Subcutaneous abdominal adipose tissue (tissue), 5 donors: ENCODE data around the gene SORBS2.

Experiments
- H3K27ac ChIP-seq: one replicate; pipeline ENCODE4 v1.7.0; 2013; ENCODE audit warnings: low read depth, mild to moderate bottlenecking, inconsistent platforms, low read length, moderate library complexity
- H3K27me3 ChIP-seq, 5 donors: one replicate each; pipeline ENCODE4 v1.7.0; 2013; ENCODE audit warnings: low read length in 5 of 5, inconsistent platforms in 1 of 5; ENCODE audit not compliant: control insufficient read depth in 5 of 5, insufficient read depth in 4 of 5
- H3K36me3 ChIP-seq, 5 donors: one replicate each; pipeline ENCODE4 v1.7.0; 2013; ENCODE audit warnings: low read length in 5 of 5; ENCODE audit not compliant: control insufficient read depth in 5 of 5, insufficient read depth in 5 of 5
- H3K4me1 ChIP-seq, 5 donors: one replicate each; pipeline ENCODE4 v1.7.0; 2013; ENCODE audit warnings: low read length in 5 of 5, mild to moderate bottlenecking in 3 of 5, moderate library complexity in 1 of 5; ENCODE audit not compliant: control insufficient read depth in 5 of 5, insufficient read depth in 5 of 5
- H3K4me3 ChIP-seq, 5 donors: one replicate each; pipeline ENCODE4 v1.7.0; 2013; ENCODE audit warnings: low read length in 5 of 5, low read depth in 1 of 5
- H3K9ac ChIP-seq, 5 donors: one replicate each; pipeline ENCODE4 v1.7.0; 2013; ENCODE audit warnings: low read length in 5 of 5, mild to moderate bottlenecking in 4 of 5, moderate library complexity in 3 of 5
- H3K9me3 ChIP-seq, 5 donors: one replicate each; pipeline ENCODE4 v1.7.0; 2013; ENCODE audit warnings: low read length in 5 of 5; ENCODE audit not compliant: control insufficient read depth in 5 of 5
- donor health status: healthy.
- donor health status: healthy.
- donor health status: healthy.
- donor health status: healthy.
- donor health status: healthy.

The SORBS2 gene

DNA sequence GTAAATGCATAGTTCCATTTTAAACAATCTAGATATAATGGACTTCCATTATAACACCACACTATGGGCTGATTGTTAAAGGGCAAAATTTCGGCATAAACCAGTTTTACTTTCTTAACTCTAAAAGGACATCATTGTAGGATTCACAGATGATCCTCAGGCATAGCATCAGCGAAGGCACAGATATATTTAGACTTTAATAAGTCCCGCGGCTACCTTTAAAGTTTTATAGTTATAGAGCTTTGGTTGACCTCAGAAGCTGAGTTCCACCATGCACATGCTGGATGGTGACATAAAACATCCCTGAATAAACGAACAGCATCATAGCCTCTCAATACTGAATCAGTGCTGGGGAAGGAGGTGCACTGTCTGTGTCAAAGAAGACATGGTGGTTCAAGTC is 151.7 kb downstream of the SORBS2 start:
- H3K27me3 ChIP-seq = peaks cover 0 to 3% (median 0%) of the 10 kb centered on the region in 5 donors
- no peak overlapping the region for H3K27ac ChIP-seq
- peaks cover 0 to 24% (median 7%) of the 10 kb centered on the region in 5 donors for H3K36me3 ChIP-seq

GRCh38 chr4:185657699-185658098 is 154.3 kb downstream of the SORBS2 start:
- Histone ChIP-seq H3K27me3 (peaks cover 0 to 3% (median 0%) of the 10 kb centered on the region in 5 donors), H3K27ac (no peak overlapping the region), H3K9me3 (no peaks in the 10 kb centered on the region), H3K36me3 (peaks cover 0 to 26% (median 7%) of the 10 kb centered on the region in 5 donors), H3K9ac (no peak overlapping the region), H3K4me1 (peaks cover 0 to 9% (median 8%) of the 10 kb centered on the region in 5 donors), H3K4me3 (no peak overlapping the region)

More for the DNA sequence above, 151.7 kb downstream of the SORBS2 start:
- Histone ChIP-seq H3K4me1 (peaks cover 0 to 9% (median 8%) of the 10 kb centered on the region in 5 donors), H3K9me3 (no peaks in the 10 kb centered on the region), H3K9ac (no peak overlapping the region), H3K4me3 (no peak overlapping the region)

DNA sequence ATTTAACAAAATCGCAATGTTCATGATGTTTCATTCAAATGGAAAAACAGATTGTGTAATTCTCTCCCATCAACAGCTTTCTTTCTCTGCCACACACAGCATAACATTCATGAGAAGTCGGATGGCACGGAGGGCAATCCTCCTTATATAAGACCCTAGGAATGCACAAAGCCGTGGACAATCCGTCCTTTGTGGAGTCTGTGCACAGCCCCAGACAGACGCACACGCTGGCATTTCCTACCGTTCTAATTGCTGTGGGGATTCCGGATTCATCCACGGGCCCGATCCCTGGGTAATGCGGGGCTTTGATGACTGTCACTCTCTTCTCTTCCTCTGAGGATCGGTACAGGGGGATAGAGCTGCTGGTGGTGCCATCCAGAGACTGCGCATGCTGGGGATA is 154.8 kb downstream of the SORBS2 start:
- Histone ChIP-seq H3K36me3 (peaks cover 0 to 26% (median 11%) of the 10 kb centered on the region in 5 donors), H3K9ac (no peak overlapping the region), H3K4me1 (peaks cover 0 to 9% (median 8%) of the 10 kb centered on the region in 5 donors), H3K27me3 (no peaks in the 10 kb centered on the region), H3K4me3 (peak overlapping the region in 1 of 5 donors; percentile 12), H3K9me3 (no peaks in the 10 kb centered on the region), H3K27ac (no peak overlapping the region)

DNA sequence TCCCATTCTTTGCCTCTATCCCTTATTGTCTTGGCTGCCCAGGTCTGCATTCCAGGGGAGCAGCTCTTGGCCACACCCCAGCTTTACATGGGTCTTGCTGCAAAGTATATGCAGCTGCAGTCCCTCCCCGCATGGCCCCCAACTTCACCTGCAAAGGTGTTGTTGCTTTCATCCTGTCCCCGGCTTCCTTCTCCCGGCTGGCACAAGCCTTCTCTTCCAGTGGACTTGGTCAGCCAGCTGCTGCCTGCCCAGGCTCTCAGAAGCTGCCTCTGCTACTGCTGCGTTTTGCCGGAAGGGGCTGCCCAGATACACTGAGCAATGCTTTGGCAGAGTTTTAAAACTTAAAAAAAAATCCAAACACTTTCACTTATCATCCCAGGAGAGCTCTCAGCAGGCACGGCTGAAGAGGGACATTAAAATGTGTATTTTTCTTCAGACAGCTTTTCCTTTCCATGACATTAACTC is 155.5 kb downstream of the SORBS2 start:
- H3K27me3 ChIP-seq = no peaks in the 10 kb centered on the region
- H3K9ac ChIP-seq = peak overlapping the region in 1 of 5 donors; percentile 10
- H3K36me3 ChIP-seq = peaks cover 0 to 25% (median 6%) of the 10 kb centered on the region in 5 donors
- H3K27ac ChIP-seq = no peak overlapping the region
- peak overlapping the region in 4 of 5 donors; percentile 19 to 39 (median 23) for H3K4me3 ChIP-seq
- no peaks in the 10 kb centered on the region for H3K9me3 ChIP-seq
- peaks cover 0 to 9% (median 8%) of the 10 kb centered on the region in 5 donors for H3K4me1 ChIP-seq

- H3K27me3 ChIP-seq = no peaks in the 10 kb centered on the region
- H3K27ac ChIP-seq = no peak overlapping the region
- no peak overlapping the region for H3K4me3 ChIP-seq
- peaks cover 0 to 19% (median 4%) of the 10 kb centered on the region in 5 donors for H3K36me3 ChIP-seq
- peaks cover 0 to 9% (median 8%) of the 10 kb centered on the region in 5 donors for H3K4me1 ChIP-seq
- H3K9ac ChIP-seq = no peak overlapping the region
- H3K9me3 ChIP-seq = no peaks in the 10 kb centered on the region
Measured at GRCh38 chr4:185654965-185655554, 156.9 kb downstream of the SORBS2 start.

GRCh38 chr4:185654311-185654710 is 157.7 kb downstream of the SORBS2 start:
- Histone ChIP-seq H3K4me1 (peaks cover 0 to 9% (median 8%) of the 10 kb centered on the region in 5 donors), H3K9ac (no peak overlapping the region), H3K27ac (no peak overlapping the region), H3K36me3 (peaks cover 0 to 19% (median 4%) of the 10 kb centered on the region in 5 donors), H3K9me3 (no peaks in the 10 kb centered on the region), H3K27me3 (no peaks in the 10 kb centered on the region), H3K4me3 (no peak overlapping the region)

DNA sequence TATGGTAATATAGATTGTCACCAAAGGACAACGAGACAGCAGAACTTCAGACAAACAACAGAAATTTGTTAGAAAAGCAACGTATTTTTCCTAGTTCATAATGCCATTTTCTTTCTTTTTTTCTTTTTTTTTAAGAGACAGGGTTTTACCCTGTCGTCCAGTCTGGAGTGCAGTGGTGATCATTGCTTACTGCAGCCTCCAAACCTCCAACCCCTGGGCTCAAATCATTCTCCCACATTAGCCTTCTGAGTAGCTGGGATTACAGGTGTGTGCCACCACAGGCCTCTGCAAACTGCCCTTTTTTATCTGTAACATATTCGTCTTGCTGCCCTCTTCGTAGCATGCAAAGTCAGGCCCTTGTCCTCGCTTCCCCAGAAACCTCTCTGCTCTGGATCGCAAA is 160.1 kb downstream of the SORBS2 start:
- Histone ChIP-seq H3K4me3 (no peak overlapping the region), H3K27ac (no peak overlapping the region)

GRCh38 chr4:185651137-185651677 is 160.8 kb downstream of the SORBS2 start:
- Histone ChIP-seq H3K9ac (no peak overlapping the region), H3K9me3 (no peaks in the 10 kb centered on the region), H3K27ac (no peak overlapping the region), H3K36me3 (peaks cover 0 to 14% (median 5%) of the 10 kb centered on the region in 5 donors), H3K27me3 (no peaks in the 10 kb centered on the region), H3K4me3 (no peak overlapping the region), H3K4me1 (peaks cover 0 to under 1% (median under 1%) of the 10 kb centered on the region in 5 donors)

More for the DNA sequence above, 160.1 kb downstream of the SORBS2 start:
- no peaks in the 10 kb centered on the region for H3K9me3 ChIP-seq
- peaks cover 0 to 14% (median 5%) of the 10 kb centered on the region in 5 donors for H3K36me3 ChIP-seq
- peaks cover 0 to 7% (median 7%) of the 10 kb centered on the region in 5 donors for H3K4me1 ChIP-seq
- no peak overlapping the region for H3K9ac ChIP-seq
- no peaks in the 10 kb centered on the region for H3K27me3 ChIP-seq

DNA sequence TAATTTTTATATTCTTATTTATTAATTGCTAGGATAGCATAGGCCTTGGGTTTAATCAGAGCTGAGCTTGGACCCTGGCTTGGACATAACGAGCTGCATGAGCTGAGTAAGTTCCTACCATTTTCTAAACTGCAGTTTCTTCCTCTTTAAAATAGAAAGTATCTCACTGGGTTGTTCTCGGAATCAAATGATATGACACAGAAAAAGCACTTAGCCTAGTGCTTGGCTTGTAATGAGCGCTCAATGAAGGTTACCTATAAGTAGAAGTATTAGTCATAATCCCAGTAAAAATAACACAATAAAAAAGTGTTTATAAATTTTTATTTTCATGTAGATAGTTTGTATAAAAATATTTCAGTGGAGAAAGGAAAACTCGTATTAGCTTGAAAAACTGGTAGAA is 163.4 kb downstream of the SORBS2 start:
- Histone ChIP-seq H3K27ac (no peak overlapping the region), H3K9me3 (no peaks in the 10 kb centered on the region), H3K36me3 (peaks cover 0 to 12% (median 5%) of the 10 kb centered on the region in 5 donors)

GRCh38 chr4:185645403-185645802 is 166.6 kb downstream of the SORBS2 start:
- no peaks in the 10 kb centered on the region for H3K27me3 ChIP-seq
- no peak overlapping the region for H3K9ac ChIP-seq
- no peaks in the 10 kb centered on the region for H3K9me3 ChIP-seq
- no peak overlapping the region for H3K4me3 ChIP-seq
- peaks cover 0 to 5% (median 0%) of the 10 kb centered on the region in 5 donors for H3K36me3 ChIP-seq
- H3K4me1 ChIP-seq = no peaks in the 10 kb centered on the region
- no peak overlapping the region for H3K27ac ChIP-seq

More for the DNA sequence above, 163.4 kb downstream of the SORBS2 start:
- no peak overlapping the region for H3K4me3 ChIP-seq
- H3K27me3 ChIP-seq = no peaks in the 10 kb centered on the region
- no peaks in the 10 kb centered on the region for H3K4me1 ChIP-seq
- H3K9ac ChIP-seq = no peak overlapping the region
